MV-4-11 (cell line): ENCODE measurements around the gene ATP13A2.
"Not testable (repeated sequence)": the region's sequence is repeated elsewhere in the genome, so short reads cannot be mapped to it uniquely, and the experiment has no call there.

Experiments
- DNase-seq: peaks from one replicate; lab custom pipeline; 2025; lab: John Stamatoyannopoulos, UW

Gene ATP13A2

DNA sequence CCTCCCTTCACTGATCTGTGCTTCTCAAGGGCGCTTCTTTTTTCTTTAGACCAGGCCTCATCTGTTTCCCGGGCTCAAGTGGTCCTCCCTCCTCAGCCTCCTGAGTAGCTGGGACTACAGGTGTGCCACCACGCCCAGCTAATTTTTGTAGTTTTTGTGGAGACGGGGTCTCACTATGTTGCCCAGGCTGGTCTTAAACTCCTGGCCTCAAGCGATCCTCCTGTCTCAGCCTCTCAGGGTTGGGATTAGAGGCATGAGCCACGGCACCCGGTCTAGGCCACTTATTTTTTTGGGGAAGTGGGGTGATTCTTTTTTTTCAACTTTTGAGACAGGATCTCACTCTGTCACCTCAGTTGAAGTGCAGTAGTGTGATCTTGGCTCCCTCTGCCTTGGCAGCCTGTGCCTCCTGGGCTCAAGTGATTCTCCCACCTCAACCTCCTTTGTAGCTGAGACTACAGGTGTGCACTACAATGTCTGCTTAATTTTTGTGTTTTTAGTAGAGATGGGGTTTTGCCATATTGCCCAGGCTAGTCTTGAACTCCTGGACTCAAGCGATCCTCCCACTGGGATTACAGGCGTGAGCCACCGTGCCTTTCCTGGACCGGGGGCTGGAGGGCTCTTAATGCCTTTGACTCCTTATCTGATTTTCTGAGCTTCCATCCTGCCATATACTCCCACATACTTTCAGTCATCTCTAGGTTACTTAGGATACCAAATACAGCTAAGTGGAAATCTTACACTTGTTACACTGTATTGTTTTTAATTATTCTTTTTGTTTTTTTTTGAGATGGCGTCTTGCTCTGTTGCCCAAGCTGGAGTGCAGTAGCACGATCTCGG, 50.2 kb downstream of the ATP13A2 start:
- DNase-seq, result no peak

DNA sequence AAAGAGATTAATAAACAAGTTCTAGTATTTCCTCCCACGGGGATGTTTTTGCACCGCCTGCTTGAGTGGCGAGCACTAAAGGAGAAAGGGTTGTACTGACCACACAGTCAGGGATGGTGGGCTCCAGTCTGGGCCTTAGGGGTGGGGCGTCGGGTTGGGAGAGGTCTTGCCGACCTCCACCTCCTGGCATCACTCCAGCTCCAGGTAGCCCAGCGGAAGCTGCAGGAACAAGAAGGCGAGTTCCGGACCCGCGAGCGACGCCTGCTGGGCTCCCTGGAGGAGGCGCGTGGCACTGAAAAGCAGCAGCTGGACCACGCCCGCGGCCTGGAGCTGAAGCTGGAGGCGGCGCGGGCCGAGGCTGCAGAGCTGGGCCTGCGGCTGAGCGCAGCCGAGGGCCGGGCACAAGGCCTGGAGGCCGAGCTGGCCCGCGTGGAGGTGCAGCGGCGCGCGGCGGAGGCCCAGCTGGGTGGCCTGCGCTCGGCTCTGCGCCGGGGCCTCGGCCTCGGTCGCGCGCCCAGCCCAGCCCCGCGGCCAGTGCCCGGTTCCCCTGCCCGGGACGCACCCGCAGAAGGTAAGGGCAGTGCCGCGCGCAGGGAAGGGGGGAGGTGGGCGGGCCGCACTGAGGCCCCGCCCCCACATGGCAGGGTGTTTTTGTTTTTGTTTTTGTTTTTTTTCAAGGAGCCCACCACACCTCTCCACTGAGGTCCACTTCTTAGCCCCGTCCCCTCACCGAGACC, 51.0 kb downstream of the ATP13A2 start:
- peak; percentile 61 for DNase-seq

DNA sequence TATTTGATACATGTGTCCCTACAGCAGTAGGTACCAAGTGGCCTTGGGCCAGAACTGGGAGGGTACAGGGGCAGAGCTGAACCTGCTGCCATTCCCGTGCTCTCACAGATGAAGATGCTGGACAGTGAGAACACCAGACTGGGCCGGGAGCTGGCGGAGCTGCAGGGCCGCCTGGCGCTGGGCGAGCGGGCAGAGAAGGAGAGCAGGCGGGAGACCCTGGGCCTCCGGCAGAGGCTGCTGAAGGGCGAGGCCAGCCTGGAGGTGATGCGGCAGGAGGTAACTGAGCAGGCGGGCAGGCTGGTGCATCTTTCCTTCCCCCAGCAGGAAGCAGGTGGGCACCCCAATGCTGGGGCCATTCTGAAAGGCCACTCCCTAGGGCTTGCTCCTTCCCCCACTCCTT, 53.3 kb downstream of the ATP13A2 start:
- DNase-seq, result no peak

DNA sequence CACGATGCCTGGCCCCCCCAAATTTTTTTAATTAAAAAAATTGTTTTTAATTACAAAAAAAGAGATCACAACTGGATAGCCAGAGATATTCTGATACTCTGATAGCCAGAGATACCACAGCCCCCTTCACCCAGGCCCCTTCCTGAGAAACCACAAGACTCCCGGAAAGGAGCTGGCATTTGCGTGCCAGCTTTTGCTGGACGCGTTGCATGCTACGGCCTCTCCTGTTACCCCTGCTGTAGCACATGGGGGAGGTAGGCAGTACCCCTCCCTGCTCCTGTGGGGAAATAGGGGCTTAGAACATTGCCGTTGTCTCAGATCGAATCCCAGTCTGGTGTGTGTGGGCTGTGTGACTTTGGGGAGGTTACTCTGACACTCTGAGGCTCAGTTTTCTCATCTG, 54.0 kb downstream of the ATP13A2 start:
- DNase-seq, result no peak

DNA sequence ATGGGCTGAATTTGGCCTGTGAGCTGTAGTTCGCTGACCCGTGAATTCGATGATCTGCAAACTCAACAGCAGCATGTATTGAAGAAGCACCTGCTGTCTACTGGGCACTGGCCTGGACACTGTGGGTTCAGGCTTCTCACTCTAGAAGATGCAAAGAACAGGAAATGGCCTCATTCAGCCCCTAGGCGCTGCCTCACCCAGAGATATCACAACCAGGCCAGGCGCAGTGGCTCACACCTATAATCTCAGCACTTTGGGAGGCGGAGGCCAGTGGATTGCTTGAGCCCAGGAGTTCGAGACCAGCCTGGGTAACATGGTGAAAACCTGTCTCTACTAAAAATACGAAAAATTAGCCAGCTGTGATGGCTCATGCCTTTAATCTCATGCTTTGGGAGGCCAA, 55.0 kb downstream of the ATP13A2 start:
- no peak for DNase-seq

DNA sequence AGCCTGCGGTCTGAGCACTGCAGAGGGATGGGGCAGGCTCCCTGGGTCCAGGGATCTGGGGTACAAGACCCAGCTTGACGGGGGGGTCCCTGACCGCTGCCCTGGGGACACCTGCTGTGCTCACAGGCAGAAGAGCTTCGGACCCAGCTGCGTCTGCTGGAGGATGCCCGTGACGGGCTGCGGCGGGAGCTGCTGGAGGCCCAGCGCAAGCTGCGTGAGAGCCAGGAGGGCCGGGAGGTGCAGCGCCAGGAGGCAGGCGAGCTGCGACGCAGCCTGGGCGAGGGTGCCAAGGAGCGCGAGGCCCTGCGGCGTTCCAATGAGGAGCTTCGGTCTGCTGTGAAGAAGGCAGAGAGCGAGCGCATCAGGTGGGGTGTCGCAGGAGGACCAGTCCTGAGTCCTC, 56.5 kb downstream of the ATP13A2 start:
- no peak for DNase-seq

DNA sequence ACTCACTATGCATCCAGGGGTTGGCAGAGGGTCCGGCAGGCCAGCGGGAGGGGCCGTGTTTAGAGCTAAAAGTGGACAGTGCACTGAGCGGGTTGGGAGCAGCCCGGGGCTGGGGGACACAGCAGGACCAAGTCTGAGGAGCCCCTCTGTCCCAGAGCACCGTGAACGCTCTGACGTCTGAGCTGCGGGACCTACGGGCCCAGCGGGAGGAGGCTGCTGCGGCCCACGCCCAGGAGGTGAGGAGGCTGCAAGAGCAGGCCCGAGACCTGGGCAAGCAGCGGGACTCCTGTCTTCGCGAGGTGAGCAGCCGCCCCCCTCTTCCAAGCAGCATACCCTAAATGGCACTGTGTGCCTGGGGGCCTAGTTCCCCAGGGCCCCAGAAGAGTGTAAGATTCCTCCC, 57.1 kb downstream of the ATP13A2 start:
- DNase-seq, result no peak

DNA sequence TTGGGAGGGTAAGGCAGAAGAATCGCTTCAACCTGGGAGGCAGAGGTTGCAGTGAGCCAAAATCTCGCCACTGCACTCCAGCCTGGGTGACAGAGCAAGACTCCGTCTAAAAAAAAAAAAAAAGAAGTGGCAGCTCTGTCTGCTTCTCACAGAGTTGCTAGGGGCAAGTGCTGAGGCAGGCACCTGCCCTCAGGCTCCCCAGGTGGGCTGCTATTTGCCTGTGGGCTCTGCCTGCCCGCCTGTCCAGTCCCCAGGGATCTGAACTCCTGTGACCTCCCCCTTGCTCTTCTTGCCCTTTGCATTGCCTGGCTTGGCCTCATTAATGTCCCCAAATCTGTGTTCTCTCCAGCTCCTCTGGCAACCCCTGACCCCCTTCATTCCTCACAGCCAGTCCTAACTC, 59.4 kb downstream of the ATP13A2 start:
- not testable (repeated sequence) for DNase-seq

DNA sequence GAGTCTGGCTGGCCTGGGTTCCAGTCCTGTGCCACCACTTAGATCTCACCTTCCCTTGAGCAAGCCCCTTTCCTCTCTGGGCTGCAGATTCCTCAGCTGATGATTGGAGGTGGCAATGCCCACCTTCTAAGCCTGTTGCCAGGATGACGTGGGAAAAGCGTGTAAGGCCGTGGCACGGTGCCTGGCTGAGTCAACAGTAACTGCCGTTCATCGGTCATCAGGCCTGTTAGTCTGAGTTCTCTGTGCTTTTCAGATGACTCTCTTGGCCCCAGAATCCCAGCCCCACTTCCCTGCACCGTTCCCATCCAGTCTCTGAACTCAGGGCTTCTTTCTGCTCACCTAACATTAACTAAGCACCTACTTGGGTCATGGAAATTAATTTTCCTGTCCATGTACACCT, 62.7 kb downstream of the ATP13A2 start:
- DNase-seq, result not testable (repeated sequence)

DNA sequence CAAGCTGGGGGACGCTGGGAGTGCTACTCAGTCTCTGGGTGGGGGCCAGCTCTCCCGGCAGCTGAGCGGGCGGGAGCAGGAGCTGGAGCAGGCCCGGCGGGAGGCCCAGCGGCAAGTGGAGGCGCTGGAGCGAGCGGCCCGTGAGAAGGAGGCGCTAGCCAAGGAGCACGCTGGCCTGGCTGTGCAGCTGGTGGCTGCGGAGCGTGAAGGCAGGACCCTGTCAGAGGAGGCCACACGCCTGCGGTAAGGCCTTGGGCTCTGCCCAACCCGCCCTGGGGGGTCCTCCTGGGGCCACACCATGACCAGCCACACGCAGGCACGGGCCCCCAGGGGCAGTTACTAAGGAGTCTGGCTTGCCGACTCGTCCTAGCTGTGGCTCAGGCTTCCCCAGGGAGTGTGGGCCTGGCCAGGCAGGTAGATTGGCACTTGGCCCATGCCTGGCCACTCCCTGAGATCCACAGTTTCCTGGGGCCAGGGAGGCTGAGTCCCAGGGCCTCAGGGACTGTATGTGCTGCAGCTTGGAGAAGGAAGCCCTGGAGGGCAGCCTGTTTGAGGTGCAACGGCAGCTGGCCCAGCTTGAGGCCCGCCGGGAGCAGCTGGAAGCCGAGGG, 63.3 kb downstream of the ATP13A2 start:
- DNase-seq, result not testable (repeated sequence)

DNA sequence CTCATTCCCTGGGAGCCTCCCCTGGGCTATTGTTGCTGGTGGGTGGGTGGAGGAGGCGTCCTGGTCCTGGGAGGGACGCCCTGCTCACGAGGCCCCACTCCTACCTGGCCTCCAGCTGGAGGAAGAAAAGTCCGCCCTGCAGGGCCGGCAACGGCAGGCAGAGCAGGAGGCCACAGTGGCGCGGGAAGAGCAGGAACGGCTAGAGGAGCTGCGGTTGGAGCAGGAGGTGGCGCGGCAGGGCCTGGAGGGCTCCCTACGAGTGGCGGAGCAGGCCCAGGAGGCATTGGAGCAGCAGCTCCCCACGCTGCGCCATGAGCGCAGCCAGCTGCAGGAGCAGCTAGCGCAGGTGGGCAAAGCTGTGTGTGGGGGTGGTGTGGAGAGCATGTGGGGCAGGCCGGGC, 65.1 kb downstream of the ATP13A2 start:
- no peak for DNase-seq

DNA sequence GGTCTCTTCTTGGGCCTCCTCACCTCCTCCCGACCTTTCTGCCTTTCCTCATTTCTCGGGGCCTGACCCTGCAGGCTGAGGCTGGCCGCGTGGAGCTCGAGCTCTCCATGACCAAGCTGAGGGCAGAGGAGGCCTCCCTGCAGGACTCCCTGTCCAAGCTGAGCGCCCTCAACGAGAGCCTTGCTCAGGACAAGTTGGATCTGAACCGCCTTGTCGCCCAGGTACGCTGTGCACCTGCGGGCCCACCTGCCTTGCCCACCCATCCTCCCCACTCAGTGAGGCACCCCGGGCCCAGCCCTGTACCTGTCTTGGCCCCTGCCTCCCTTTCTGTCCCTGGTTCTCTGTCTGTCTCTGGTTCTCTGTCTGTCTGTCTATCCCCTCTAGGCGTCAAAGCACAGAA, 65.5 kb downstream of the ATP13A2 start:
- DNase-seq, result not testable (repeated sequence)

DNA sequence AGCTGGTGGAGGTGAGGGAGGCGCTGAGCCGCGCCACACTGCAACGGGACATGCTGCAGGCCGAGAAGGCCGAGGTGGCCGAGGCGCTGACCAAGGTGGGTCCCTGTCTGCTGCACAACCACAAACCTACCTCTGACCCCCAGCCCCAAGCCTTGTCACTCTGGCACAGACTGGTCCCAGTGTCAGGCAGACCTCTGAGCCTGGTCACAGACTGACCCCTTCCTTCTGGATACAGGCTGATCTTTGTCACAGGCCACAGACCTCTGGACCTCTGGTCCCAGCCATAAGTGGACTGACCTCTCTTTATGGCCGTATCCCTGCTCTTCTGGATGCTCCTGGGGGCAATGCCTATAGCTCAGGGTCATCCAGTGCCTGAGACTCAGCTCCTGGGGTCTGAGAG, 66.2 kb downstream of the ATP13A2 start:
- DNase-seq, result not testable (repeated sequence)

DNA sequence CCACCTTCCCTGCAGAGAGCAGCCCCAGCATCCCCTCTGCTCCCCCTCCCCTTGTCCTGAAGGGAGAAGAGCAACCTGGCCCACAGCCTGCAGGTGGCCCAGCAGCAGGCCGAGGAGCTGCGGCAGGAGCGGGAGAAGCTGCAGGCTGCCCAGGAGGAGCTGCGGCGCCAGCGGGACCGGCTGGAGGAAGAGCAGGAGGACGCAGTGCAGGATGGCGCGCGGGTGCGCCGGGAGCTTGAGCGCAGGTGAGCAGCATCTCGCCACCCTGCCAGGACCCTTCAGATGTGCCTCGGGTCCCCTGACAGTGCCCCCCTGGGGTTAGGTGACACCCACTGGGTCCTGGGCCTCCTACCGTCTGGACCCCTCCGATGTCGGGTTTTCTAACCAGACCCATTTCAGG, 67.7 kb downstream of the ATP13A2 start:
- DNase-seq, result no peak

DNA sequence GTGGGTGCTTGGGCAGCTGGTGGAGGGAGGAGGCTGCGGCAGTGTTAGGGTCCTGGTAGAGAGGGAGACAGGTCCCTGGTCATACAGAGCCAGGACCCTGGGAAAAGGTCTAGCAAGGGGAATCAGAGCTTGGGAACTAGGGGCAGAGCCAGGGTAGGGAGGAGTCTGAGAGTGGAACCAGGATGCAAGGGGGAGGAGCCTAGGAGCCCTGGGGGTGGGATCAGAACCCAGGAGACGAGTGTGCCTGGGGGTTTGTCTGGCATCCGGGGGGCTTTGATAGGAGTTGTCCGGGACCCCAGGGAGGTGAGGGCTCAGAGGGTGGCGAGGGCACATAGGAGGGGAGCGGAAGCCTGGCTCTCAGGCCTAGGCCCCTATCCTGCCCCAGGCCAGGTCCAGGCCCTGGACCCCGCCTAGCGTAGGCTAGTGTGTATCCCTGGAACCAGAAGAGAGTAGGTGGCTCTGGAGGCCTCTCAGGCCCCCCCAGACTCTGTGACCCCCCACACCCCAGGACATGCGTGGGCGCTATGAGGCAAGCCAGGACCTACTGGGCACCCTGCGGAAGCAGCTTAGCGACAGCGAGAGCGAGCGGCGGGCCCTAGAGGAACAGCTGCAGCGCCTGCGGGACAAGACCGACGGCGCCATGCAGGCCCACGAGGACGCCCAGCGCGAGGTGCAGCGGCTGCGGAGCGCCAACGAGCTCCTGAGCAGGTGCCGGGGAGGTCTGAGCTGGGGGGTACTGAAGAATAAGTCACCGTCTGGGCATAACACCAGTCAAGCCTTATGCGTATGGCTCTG, 72.1 kb downstream of the ATP13A2 start:
- not testable (repeated sequence) for DNase-seq

DNA sequence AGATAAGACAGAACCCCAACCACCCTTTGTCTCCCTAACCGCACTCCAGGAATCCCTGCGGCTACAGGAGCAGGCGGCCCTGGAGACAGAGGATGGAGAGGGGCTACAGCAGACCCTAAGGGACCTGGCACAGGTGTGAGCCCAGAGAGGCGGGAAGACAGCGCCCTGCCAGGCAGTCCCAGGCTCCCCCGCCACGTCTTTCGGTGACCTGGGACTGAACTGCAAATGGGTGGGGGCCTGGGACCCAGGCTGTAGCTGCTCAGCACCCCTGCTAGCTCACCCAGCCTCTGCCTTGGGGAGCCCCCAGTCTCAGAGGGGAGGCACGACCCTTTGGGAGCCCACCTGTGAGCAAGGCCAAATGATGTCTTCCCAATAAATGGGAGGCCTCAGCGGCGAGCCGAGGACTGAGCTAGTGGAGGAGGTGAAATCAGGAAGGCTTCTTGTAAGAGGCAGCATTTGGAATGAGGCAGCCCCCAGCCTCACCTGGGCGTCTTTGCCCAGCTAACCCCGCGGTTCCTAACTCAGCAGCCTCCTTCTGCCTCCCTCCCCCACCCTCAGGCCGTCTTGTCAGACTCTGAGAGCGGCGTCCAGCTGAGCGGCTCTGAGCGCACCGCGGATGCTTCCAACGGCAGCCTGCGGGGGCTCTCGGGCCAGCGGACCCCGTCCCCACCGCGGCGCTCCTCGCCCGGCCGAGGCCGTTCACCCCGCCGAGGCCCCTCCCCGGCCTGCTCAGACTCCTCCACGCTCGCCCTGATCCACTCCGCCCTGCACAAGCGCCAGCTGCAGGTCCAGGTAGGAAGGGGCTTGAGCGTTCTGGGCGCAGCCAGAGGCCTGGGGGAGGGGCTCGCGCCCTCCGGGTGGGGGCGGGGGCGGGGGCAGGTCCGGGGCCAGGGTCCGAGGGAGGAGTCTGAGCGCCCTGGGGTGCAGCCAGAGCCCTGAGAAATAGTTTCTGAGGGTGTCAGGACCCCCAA, 73.1 kb downstream of the ATP13A2 start:
- no peak for DNase-seq

DNA sequence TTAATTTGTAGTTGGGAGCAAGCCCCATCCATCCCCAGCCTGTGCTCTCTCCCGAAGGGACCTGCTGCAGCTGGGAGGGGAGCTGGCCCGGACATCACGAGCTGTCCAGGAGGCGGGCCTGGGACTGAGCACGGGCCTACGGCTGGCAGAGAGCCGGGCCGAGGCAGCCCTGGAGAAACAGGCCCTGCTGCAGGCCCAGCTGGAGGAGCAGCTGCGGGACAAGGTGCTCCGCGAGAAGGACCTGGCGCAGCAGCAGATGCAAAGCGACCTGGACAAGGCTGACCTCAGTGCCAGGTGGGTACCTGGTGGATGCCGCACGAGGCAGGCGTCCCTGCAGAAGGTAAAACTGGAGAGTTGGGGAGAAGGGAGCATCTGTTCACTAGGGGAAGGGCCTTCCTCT, 75.1 kb downstream of the ATP13A2 start:
- not testable (repeated sequence) for DNase-seq
